GM18517 (cell line): ENCODE data around the gene PITPNB.

Experiments
- ATAC-seq: cut with Tn5 transposase; IDR thresholded peaks from one replicate; pipeline ENCODE4 v1.9.1; 2021; ENCODE audit warnings: mild to moderate bottlenecking, moderate library complexity; ENCODE audit not compliant: unreplicated experiment

Gene PITPNB

GRCh38 chr22:27863001-27863400, 56.1 kb downstream of the PITPNB start:
- no peak for ATAC-seq

GRCh38 chr22:27859336-27859735, 59.7 kb downstream of the PITPNB start:
- no peak for ATAC-seq

GRCh38 chr22:27858626-27859025, 60.4 kb downstream of the PITPNB start:
- no peak for ATAC-seq

DNA sequence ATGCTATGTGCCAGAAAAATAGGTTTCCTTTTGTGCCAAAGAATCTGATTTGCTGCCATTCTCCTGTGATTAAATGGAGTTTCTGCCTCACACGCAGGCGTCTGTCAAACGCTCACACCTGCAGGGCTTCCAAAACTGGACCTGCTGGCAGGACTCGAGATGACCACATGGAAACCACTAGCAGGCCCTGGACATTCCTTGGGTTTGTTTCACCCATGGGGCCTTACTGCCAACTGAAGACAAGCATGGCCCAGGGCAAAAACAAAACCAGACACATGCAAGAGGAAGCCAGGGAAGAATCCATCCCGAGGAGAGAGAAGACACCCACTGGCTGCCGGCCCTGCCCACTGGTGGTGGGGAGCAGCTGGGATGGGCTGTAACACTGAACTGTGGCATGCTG, 61.6 kb downstream of the PITPNB start:
- ATAC-seq, result no peak

DNA sequence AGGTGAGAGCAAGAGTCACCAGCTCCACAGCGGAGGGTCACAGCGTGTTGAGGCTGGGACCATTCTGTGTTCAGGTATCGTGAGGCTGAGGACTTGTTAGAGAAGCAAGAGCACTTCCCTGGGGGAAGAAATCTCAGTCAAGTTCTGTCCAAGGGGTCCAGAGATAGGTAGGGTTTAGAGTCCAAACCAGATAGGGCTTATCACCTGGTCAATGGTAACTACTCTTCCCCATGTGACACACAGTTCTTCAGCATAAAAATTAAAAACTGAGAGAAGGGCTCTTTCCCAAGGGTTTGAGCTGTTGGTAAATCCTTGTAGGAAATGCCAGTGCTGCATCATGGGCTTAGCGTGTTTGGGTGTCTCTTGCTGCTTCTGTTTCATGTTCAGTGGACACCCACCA, 62.7 kb downstream of the PITPNB start:
- ATAC-seq, result no peak

GRCh38 chr22:27853424-27853823, 65.6 kb downstream of the PITPNB start:
- ATAC-seq, result no peak

- ATAC-seq, result no peak
Observed at GRCh38 chr22:27851974-27852746, 66.9 kb downstream of the PITPNB start.

DNA sequence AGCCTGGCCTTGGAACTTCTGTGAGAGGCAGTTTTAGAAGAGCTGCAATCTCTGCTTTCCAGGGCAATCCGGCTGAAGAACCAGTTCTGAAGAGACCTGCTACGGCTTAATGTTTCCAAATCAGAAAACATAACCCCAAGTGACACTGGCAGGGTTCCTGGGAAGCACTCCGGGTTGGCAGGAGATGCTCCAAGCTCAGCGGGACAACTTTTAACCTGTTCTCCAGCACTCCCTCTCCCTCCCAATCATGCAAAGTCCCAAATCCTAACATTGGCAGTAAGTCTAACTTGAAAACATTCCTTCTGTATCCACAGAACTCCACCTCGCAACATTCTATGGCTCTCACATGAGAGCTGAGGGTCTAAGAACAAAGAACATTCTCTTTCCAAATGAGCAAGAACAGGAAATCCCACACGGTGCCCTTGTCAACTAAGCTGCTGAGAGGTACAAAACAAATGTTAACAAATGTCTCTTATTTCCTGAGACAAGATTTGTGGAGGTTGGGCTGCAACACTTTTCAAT, 69.0 kb downstream of the PITPNB start:
- no peak for ATAC-seq

GRCh38 chr22:27848005-27848404, 71.1 kb downstream of the PITPNB start:
- no peak for ATAC-seq

DNA sequence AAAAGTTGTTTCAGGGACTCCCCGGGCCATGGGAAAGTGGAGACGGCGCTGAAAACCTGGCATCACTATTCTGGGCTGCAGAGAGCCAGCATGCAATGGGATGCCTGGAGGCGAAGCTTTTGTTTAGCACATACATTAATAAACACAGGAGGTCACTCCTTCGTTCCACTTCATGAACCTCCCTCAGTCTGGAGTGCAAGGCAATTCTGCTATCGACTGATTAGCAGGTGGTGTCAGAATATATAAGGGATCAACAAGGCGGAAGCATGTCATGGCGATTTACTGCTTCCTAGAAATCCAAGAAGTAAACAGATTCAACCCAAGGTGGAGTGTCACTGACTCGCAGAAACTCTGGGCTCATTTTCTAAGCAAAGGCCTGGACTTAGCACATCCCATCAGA, 72.1 kb downstream of the PITPNB start:
- no peak for ATAC-seq

DNA sequence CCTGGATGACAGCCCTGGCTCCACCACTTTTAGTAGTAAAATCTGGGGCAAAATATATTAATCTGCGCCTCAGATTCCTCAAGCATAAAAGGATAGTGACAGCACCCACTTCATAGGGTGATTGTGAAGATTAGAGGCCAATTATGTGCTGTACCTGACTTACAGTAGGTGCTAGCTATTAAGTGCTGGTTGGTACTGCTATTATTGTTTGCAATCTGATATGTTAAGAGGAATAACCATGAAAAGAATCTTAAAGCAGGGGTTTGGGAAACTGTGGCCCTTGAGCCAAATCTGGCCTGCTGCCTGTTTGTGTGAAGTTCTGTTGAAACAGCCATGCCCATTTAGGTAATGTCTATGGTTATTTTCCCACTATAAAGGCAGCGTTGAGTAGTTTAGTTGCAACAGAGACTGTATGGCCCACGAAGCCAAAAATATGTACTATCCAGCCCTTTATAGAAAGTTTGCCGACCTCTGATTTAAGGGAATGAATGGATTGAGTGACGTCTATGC, 72.8 kb downstream of the PITPNB start:
- no peak for ATAC-seq

- ATAC-seq, result no peak
Observed at GRCh38 chr22:27845644-27846043, 73.4 kb downstream of the PITPNB start.

DNA sequence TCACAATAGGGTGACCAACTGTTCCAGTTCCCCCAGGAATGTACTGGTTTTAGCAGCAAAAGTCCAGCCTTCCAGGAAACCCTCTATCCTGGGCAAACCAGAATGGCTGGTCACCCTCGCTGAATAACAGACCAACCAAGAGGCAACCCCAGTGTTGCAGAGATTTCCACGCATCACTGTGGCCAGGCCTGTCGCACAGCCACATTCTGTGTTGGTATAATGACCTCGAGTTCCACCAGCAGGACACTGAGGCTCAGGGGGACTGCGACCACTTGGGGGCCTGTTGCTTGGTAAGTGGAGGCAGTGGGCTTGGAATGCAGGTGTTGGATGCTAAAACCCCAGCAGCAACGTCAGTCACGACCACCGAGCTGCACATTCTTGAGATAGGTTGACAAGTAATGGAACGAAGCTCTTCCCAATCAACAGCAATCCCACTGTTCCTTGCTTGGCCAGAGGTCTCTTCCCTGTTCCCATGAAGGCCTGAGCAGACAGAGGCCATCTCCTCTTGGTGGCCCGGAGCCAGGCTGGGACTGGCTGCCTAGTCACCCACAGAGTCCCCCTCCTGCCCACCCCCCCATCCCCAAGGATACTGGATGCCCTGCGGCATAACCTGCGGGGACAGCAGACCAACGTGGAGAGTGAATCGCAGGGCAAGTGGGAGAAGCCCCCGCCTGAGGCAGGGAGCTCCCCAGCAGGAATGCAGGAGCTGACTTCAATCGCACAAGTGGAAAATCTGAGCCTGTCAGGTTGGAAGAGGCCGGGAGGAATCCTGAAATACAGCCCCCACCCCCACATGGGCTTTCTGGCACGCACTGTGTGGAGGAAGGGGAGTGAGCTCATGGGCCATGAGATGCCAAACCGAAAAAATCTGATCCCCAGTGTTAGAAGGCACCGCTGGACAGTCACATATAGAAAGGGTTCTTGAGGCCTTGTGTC, 74.1 kb downstream of the PITPNB start:
- ATAC-seq, result no peak

DNA sequence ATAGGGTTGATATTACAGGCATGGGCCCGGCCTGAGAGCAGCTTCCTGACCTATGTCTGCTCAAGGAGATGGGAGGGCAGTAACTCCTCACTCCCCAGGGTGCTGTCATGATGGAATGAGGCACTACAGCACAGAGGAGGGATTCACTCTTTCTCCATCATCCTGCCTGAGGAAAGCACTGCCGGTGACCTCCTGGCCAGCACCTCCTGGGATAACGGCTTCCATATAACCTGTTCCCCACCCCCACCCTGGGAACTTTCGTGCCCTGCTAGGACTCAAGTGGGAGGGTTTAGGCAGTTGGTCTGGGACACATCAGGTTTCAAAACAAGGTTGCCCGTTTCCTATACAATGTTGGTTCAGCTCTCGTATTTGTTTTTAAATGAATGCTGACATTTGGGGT, 74.8 kb downstream of the PITPNB start:
- ATAC-seq, result no peak

- no peak for ATAC-seq
Observed at GRCh38 chr22:27843441-27843840, 75.6 kb downstream of the PITPNB start.

DNA sequence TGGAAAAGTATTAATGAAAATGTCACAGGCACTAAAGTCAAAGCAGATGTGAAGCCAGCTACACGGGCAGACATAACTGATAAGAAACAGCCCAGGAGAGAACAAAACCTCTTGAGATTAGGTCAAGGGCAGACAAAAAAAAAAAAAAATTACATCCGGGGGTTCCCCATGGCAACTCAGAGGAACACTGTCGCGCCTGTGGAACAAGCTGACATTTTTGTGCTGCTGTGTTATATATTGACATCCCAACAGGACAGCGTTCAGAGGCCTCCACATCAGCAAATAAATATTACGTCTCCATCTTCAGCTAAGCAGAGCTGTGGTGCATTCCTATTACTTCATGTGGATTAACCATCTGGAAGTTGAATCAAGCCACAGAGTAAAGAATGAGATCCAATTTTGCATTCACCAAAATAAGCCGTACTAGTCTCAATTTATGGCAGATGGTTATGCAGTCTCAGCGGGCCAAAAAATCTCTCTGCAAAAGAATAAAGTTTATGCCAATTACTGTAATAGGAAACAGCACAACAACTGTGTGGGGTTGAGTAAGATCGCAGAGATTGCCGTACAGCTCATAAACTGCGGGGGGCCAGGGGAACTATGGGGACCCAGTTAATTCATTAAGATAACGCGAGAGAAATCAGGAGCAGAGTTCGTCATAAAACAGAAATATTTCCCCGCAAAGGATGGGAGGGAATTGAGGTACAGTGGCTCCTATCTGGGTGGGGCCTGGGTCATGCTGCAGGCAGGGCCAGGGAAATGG, 76.2 kb downstream of the PITPNB start:
- ATAC-seq, result no peak

DNA sequence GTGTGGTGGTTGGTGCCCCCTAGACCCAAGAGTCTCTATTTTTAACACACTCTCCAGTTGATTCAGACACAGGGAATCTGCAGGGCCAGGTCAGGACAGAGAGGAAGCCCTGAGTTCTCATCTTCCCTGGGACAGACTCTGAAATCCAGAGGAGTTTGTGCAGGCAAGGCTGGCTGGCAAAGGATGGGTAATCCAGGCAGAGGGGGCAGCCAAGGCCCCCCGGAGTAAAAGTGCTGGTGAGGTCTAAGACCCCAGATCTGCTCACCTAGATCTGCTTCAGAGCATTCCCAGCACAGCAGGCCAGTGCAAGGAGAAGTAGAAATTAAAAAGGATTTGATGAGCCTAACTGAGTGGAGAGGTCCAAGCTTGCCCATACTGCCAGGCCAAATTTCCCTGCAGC, 76.9 kb downstream of the PITPNB start:
- no peak for ATAC-seq

- no peak for ATAC-seq
Observed at GRCh38 chr22:27840436-27840835, 78.6 kb downstream of the PITPNB start.

DNA sequence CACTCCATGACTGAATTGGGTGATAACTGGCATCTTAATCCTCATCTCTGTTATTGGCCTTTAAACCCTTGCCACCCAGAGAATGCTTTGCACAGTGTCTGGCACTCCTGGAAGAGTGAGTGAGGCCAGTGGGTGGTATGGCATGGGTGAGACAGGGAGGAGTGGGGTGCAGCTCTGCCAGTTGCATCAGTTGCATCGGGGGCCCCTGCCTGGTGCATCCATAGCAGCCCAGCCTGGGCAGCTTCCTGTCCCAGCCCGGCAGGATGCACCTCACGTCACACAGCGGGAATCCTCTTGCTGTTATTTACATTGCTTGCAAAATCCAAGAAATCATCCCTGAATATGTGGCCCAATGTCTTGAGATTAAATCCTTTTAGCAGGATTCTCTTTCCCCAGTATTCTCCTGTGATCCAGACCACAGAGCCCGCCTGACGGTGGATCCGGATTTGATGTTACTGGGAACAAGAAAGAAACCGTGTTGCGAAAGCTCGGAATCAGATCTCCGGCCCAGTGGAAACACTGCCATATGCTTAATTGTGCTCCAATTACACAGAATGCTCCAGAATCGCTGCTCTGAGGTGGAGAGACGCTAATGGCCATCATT, 79.9 kb downstream of the PITPNB start:
- ATAC-seq, result no peak

DNA sequence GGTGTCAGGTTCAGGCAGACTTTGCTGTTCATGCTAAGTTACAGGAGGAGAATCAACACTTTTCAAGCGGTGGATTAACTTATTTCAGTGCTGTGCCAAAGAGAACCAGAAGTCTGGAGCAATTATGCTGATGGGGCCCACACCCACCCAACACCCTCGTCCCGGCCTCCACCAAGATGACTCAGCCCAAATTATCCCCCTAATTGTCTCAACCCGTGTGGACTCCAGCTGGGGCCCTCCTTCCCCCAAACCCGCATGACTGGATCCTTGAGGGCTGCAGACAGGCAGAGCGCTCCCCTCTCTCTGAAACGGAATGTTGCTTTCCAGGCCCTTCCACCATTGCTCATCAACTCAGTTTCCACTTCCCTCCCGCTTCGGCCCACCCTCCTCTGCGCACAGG, 82.9 kb downstream of the PITPNB start:
- no peak for ATAC-seq
